Measurements from ENCODE around the gene UGT1A10. TPM values are rescaled to one million over a fixed set of nuclear protein-coding genes. Genes with fewer than 3 reads are reported as not detected.

Gene UGT1A10
- total RNA-seq, 1 donor from 2014 or later, result not detected

GRCh38 chr2:233690444-233690843 lies 54.2 kb downstream of the UGT1A10 start:
- H3K4me3 Mint-ChIP-seq (ENCODE audit: unreplicated experiment), result no peak overlapping the region
- H3K27me3 Mint-ChIP-seq (ENCODE audit: unreplicated experiment), result no peaks in the 10 kb centered on the region
- no peak for TF ChIP-seq CTCF (IDR thresholded peaks at IDR 0.05; ENCODE audit: unreplicated experiment)
- no peaks in the 10 kb centered on the region for H3K36me3 Mint-ChIP-seq (ENCODE audit: low read depth, unreplicated experiment)
- no peak for DNase-seq (ENCODE audit: low spot score)
- peaks cover 3% of the 10 kb centered on the region for H3K4me1 Mint-ChIP-seq (ENCODE audit: unreplicated experiment)
- H3K9me3 Mint-ChIP-seq (ENCODE audit: unreplicated experiment), result no peaks in the 10 kb centered on the region
- no peak overlapping the region for H3K27ac Mint-ChIP-seq (ENCODE audit: unreplicated experiment)

GRCh38 chr2:233691443-233692433 lies 55.5 kb downstream of the UGT1A10 start:
- H3K27ac Mint-ChIP-seq (ENCODE audit: unreplicated experiment), result no peak overlapping the region
- peaks cover 3% of the 10 kb centered on the region for H3K4me1 Mint-ChIP-seq (ENCODE audit: unreplicated experiment)
- H3K27me3 Mint-ChIP-seq (ENCODE audit: unreplicated experiment), result no peaks in the 10 kb centered on the region

DNA sequence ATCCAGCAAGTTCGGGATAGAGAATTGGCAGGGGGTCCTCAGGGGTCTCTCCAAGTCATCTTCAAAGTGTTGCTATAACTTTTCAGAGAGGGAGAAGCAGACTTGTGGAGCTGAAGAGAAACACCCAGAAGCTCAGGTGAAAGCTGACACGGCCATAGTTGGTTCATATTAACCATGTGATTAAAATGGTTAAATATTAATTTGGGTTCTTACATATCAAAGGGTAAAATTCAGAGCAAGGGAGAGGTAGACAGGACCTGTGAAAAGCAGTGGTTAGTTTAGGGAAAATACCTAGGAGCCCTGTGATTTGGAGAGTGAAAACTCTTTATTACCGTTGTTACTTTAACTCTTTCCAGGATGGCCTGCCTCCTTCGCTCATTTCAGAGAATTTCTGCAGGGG lies 56.4 kb downstream of the UGT1A10 start, which contains the start of gene UGT1A6:
Gene UGT1A6 (plus strand): TSS at position 243 of the 400 bp plus-strand sequence. CDS start 115 bp downstream, at position 358.
- Mint-ChIP-seq H3K4me1 (ENCODE audit: unreplicated experiment) (peaks cover 3% of the 10 kb centered on the region), H3K9me3 (ENCODE audit: unreplicated experiment) (no peaks in the 10 kb centered on the region), H3K27ac (ENCODE audit: unreplicated experiment) (no peak within 1 kb of the TSS), H3K36me3 (ENCODE audit: low read depth, unreplicated experiment) (no peaks in the 10 kb centered on the region), H3K4me3 (ENCODE audit: unreplicated experiment) (no peak within 1 kb of the TSS), H3K27me3 (ENCODE audit: unreplicated experiment) (no peaks in the 10 kb centered on the region)
- DNase-seq (ENCODE audit: low spot score), result no peak
- no peak for TF ChIP-seq CTCF (IDR thresholded peaks at IDR 0.05; ENCODE audit: unreplicated experiment)

More at GRCh38 chr2:233691443-233692433, 55.5 kb downstream of the UGT1A10 start:
- Mint-ChIP-seq H3K4me3 (ENCODE audit: unreplicated experiment) (no peak overlapping the region), H3K9me3 (ENCODE audit: unreplicated experiment) (no peaks in the 10 kb centered on the region), H3K36me3 (ENCODE audit: low read depth, unreplicated experiment) (no peaks in the 10 kb centered on the region)
- no peak for TF ChIP-seq CTCF (IDR thresholded peaks at IDR 0.05; ENCODE audit: unreplicated experiment)
- no peak for DNase-seq (ENCODE audit: low spot score)

- Mint-ChIP-seq H3K27ac (ENCODE audit: unreplicated experiment) (no peak overlapping the region), H3K36me3 (ENCODE audit: low read depth, unreplicated experiment) (no peaks in the 10 kb centered on the region), H3K27me3 (ENCODE audit: unreplicated experiment) (no peaks in the 10 kb centered on the region), H3K9me3 (ENCODE audit: unreplicated experiment) (no peaks in the 10 kb centered on the region), H3K4me3 (ENCODE audit: unreplicated experiment) (no peak overlapping the region), H3K4me1 (ENCODE audit: unreplicated experiment) (peaks cover 3% of the 10 kb centered on the region)
- DNase-seq (ENCODE audit: low spot score), result no peak
- no peak for TF ChIP-seq CTCF (IDR thresholded peaks at IDR 0.05; ENCODE audit: unreplicated experiment)
These were observed 57.7 kb downstream of the UGT1A10 start for GRCh38 chr2:233693963-233694362.

- no peaks in the 10 kb centered on the region for H3K9me3 Mint-ChIP-seq (ENCODE audit: unreplicated experiment)
These were observed 62.5 kb downstream of the UGT1A10 start for GRCh38 chr2:233698740-233699139.

More at GRCh38 chr2:233698740-233699139, 62.5 kb downstream of the UGT1A10 start:
- no peak for DNase-seq (ENCODE audit: low spot score)
- no peaks in the 10 kb centered on the region for H3K36me3 Mint-ChIP-seq (ENCODE audit: low read depth, unreplicated experiment)
- H3K4me3 Mint-ChIP-seq (ENCODE audit: unreplicated experiment), result no peak overlapping the region
- no peak for TF ChIP-seq CTCF (IDR thresholded peaks at IDR 0.05; ENCODE audit: unreplicated experiment)
- H3K27me3 Mint-ChIP-seq (ENCODE audit: unreplicated experiment), result no peaks in the 10 kb centered on the region
- H3K4me1 Mint-ChIP-seq (ENCODE audit: unreplicated experiment), result peaks cover 4% of the 10 kb centered on the region
- no peak overlapping the region for H3K27ac Mint-ChIP-seq (ENCODE audit: unreplicated experiment)
